ENCODE measurements around the gene OXCT2.
"Not testable (repeated sequence)": the region's sequence is repeated elsewhere in the genome, so short reads cannot be mapped to it uniquely, and the experiment has no call there.

The OXCT2 gene

DNA sequence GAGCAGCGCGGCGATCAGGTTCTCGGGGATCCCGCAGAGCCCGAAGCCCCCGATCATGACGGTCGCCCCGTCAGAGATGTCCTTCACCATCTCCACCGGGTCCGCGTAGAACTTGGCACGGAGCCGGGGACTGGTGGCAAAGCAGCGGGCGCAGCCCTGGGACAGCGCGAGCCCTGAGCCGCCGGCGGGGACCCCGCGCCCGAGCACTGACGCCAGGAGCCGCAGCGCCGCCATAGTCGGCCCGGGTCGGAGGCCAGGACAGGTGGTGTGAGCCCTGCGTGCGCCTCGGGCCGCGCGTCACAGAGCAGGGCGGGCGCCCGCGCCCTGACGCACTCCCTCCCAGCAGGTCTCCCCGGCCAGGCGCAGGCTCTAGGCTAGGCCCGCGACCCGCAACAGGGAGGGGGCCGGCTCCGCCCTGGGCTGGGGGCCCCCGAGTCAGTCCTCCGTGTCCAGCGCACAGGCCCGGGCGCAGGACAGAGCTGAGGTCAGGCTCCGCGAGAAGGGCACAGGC lies at the start of gene OXCT2:
OXCT2 (minus strand) TSS at position 327 of the 511 bp plus-strand sequence; CDS start at position 234, 93 bp downstream.
- DNase-seq (ENCODE audit: low spot score): not testable (repeated sequence)

DNA sequence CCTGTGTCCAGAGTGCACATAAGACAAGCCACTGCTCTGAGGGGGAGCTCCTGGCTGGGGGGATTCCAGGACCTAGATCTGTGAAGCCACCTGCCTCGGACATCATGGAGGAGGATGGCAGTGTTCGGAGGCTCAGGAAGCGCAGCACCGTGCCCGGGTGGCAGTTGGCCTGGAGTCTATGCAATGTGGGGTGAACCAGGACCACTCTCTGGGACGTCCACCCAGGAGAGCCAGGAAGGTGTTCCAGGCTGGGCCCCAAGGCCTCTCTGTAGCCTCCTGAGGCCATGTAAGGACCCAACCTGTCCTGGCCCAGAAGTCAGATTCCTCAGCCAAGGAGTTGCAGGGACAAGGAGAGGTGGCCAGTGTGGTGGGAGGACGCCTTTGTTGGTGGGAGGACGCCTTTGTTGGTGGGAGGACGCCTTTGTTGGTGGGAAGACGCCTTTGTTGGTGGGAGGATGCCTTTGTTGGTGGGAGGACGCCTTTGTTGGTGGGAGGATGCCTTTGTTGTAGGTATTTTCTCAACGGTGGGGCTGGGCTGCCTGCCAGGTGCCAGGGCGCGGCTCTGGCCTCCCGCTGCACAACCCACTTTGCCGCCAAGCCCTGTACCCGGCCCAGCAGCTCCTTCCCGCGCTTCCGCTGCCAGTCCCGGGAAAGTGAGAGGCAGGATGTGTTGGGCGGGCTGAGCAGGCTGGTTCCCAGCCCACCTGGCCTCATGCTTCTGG lies 48.1 kb upstream of the OXCT2 start:
- DNase-seq (ENCODE audit: low spot score): peak; percentile 34

DNA sequence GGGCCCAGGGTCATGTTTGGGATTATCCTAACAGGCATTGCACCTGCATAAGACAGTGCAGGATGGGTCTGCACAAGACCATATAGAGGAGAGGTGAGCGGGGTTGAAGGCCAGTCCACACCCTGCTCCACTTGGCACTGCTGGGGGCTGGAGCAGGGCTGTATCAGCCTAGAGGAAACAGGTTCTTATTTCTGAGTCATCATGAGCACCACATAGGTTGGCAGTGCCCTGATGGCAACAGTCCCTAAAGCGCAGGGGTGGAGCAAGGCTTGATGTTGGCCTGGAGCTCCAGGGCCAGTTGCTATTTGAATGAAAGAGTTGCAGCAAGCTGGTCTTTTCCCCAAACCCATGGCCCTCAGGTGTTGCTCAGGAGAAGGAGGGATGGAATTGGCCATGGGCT lies 47.3 kb upstream of the OXCT2 start:
- DNase-seq (ENCODE audit: low spot score): peak; percentile 43

DNA sequence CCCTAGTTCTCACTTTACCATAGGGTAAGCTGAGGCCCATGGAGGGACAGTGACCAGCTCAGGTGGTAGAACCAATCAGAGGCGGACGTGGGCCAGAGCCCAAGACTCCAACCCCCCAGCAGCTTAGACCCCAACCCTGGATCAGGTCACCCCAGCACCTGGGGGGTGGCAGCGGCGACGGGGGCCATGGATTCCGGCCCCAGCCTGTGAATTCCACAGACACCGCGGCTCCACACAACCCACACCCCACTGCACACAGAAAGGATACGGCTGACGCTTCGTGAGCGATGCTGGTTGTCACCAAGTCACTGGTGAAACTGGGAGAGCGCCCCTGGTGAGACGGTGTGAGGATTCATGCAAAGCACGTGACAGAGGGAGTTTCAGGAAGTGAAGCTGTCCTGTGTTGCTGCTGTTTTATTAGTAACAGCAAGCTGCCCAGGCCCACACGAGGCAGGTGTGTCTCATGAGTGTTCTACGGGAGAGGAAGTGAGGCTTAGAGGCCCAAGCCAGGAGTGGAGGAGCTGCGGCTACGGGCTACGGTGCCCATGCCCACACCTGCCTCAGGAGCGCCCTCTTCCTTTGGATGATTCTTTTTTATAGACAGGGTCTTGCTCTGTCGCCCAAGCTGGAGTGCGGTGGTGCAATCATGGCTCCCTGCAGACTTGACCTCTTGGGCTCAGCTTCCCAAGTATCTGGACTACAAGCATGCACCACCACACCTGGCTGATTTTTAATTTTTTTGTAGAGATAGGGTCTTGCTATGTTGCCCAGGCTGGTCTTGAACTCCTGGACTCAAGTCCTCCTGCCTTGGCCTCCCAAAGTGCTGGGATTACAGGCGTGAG lies 46.2 kb upstream of the OXCT2 start:
- DNase-seq (ENCODE audit: low spot score): peak; percentile 86

DNA sequence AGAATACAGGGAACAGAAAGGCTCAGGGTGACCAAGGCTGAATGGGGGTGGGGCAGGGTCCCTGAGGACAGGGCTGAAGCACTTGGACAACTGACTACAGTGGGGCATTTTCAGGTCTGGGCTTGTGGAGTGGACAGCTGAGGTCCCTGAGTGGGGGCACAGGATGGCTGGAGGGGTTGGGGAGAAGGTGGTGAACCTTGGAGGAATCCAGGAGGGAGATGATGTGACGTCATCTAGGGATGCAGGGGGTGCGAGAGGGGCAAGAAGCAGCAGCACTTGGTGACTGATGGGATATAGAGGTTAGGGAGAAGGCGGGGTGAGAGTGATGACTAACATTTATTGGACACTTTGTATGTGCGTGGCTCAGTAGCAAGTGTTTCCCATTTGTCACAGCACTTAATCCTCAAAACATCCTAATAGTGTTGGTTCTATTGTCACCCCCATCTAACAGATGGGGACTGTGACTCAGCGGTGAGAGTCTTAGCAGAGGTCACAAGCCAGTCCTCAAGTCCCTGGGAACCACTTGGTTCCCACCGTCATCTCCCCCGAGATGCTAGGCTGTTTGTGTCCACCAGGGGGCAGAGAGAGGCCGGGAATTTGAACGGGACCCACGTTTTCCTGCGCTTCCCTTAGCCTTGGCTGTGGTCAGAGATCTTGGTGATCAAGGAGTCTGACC lies 45.4 kb upstream of the OXCT2 start:
- DNase-seq (ENCODE audit: low spot score): peak; percentile 83

DNA sequence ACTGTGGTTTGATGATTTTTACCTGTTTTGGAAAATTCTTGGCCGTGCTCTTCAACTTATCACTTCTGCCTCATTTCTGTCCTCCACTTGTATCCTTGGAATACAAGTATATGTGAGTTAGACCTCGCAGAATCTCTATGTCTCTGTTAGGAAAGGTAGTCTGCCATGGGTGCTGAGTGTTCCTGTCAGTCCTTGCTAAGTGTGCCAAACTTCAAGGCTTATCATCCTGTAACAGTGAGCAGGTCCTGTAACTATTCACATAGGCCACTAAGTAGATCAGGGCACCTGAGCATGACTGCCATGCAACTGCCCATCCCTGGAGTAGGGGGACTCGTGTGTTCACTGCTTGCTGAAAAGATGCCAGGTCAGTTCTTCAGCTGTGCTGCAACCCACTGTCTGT lies 41.8 kb upstream of the OXCT2 start:
- DNase-seq (ENCODE audit: low spot score): no peak

DNA sequence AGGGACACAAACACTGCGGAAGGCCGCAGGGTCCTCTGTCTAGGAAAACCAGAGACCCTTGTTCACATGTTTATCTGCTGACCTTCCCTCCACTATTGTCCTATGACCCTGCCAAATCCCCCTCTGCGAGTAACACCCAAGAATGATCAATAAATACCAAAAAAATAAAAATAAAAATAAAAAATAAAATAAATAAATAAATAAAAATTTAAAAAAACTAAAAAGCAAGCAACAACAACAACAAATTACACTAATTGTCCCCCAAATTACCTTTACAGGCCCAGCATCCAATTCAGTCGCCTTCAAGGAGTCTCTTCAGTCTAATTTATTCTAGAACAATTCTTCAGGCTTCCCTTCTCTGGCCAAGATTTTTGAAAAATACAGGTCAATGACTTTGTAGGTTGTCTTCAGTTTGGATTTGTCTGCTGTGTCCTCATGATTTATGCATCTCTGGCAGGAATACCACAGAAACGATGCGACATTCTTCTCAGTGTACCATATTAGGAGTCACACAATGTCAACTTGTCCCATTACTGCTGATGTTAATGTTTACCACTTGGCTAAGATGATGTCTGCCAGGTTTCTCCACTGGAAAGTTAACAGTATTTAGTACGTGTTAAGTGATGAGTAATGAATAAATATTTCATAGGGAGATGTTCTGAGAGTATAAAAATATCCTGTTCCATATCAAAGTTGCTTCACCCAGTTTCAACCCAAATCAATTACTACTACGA lies 37.8 kb upstream of the OXCT2 start:
- no peak for DNase-seq (ENCODE audit: low spot score)

DNA sequence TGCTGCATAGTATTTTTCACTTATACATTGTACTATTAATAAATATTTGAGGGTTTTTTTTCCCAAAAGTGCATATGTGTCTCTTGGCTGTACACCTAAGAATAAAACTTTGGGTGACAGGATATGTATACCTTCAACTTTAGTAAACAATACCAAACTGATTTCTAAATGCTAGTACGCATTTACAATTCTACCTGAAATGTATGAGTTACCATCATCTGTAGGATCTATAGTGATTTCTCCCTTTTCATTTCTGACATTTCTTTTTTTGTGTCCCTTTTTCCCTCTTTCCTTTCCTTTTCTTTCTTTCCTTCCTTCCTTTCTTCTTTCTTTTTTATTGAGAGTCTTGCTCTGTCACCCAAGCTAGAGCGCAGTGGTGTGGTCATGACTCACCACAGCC lies 34.2 kb upstream of the OXCT2 start:
- DNase-seq (ENCODE audit: low spot score): no peak

DNA sequence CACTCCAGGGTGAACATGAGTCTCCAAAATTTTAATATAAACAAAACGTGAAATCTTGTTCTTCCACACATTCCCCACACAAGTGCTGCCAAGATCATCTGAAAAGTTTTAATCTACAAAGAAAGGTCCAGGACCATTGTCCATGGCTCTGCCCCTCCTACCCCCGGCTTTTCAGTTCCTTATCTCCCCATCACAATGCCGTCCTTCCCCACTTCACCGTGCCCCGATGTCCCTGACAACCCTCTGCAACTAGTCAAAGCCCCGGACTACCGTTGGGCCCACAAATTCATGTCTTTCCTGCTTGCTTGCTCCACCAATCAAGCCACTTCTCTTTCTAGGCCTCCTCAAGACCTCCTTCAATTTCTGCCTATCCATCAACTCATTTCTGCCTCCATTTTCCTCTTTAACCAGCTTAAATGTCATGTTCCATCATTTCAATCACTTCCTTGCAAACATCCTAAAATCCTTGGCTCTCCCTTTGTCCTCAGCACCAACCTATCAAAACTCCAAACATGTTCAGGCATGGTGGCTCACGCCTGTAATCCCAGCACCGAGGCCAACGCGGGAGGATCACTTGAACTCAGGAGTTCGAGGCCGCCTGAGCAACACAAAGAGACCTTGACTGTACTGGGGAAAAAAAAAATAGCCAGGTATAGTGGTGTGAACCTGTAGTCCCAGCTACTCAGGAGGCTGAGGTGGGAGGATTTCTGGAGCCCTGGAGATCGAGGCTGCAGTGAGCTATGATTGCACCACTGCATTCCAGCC lies 31.5 kb upstream of the OXCT2 start:
- no peak for DNase-seq (ENCODE audit: low spot score)

DNA sequence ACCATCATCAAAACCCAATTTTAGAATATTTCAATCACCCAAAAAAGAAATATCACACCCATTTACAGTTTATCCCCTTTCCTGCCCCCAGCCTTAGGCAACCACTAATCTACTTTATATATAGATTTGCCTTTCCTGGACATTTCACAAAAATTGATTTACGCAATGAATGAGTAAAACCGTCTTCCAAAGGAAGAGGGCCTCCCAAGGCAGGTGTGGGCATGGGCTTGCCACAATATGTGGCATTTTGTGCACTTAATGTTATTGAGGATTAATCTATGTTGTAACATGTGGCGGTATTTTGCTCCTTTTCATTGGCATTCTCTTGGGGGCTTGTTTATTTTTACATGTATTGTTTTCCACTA lies 29.3 kb upstream of the OXCT2 start:
- DNase-seq (ENCODE audit: low spot score): no peak

DNA sequence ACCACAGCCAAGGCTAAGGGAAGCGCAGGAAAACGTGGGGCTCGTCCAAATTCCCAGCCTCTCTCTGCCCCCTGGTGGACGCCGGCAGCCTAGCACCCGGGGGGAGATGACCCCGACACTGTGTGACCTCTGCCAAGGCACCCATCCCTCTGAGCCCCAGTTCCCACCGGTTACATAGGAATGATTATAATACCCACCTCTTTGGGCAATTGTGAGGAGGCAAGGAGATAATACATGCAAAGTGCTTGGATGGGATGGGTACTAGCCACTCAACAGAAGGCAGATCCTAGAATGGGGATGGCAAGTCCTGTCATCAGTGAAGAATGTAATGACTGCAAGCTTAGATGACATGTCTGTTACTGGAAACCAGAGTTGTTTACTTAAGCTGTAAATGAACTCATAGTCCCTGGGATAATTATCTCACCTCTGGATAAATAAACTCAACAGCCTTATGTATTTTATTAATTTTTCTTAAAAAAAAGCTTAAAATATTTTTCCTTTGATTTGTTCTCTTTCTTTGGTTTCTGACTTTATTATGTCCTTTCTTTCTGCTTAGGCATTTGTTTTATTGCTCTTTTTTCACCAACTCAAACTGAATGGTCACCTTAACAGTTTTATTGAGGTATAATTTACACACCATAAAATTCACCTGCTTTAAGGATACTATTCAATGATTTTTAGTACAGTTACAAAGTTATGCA lies 28.8 kb upstream of the OXCT2 start:
- DNase-seq (ENCODE audit: low spot score): peak; percentile 79

DNA sequence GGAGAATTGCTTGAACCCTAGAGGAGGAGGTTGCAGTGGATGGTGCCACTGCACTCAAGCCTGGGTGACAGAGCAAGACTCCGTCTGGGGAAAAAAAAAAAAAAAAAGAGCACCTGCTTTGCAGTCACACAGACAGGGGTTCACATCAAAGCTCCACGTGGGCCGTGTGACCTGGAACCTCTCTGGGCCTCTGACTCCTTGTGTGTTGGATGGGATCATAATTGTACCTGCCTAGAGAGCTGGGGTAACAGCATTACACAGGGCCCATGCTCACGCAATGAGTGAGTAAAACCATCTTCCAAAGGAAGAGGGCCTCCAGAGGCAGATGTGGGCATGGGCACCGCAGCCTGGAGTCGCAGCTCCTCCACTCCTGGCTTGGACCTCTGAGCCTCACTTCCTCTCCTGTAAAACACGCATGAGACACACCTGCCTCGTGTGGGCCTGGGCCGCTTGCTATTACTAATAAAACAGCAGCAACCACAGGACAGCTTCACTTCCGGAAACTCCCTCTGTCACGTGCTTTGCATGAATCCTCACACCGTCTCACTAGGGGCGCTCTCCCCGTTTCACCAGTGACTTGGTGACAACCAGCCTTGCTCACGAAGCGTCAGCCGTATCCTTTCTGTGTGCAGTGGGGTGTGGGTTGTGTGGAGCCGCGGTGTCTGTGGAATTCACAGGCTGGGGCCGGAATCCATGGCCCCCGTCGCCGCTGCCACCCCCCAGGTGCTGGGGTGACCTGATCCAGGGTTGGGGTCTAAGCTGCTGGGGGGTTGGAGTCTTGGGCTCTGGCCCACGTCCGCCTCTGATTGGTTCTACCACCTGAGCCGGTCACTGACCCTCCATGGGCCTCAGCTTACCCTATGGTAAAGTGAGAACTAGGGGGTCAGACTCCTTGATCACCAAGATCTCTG lies 28.0 kb upstream of the OXCT2 start:
- DNase-seq (ENCODE audit: low spot score): peak; percentile 95

DNA sequence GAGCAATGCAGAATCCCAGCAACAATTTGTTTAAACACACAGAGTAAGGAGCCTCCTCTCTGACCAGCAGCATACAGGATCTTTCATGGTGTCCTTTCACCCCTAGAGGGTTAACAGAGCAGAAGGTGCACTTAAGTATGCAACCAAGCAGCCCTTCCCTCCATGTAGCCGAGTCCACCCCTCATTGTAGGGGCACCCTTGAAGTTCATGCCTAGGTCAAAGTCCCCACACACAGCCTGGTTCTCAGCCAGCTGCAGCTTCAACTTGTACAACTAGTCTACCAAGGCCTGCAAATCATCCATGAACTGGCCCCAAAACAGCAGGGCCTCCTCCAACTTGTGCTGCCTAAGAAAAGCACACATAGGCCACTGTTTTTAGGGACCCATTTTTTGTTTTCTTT lies 24.5 kb upstream of the OXCT2 start:
- DNase-seq (ENCODE audit: low spot score): no peak

DNA sequence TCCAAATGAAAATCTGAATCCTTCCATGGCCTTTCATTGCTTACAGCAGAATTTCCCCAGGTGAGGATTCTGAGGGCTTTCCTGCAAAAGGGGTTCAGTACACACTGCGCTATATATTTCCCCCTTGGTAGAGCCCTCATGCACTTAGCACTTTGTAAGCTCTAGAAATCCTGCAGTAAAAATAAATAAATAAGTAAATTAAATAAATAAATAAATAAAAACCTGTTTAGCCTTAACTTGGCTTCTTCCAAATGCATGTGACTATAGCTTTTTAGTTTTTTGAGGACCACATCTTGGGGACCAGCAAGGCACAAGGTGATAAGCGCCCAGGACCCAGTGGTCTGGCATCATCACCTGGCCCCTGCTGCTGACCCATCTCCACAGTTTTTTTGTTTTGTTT lies 20.7 kb upstream of the OXCT2 start:
- DNase-seq (ENCODE audit: low spot score): no peak

DNA sequence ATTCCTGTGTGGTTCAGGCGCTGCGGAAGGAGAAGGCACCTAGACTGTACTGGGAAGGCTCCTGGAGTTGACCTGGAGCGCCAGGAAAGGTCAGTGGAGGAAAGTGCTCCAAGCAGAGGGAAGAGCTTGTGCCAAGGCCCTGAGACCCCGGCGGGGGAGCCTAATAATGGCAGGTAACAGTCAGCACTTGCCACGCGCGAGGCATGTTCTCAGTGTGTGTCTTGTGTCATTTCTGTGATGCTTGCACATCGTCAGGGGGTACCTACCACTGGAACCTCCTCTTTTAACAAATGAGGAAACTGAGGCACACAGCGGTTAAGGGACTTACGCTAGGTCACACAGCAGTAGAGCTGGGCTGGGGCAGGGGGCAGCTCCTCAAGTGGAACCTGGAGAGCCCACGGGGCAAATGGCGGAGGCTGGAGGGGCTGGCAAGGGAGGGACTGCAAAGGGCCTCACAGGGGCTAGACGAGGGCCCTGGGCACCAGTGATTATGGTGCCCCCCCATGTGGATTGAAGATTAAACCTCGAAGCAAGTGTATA lies 18.5 kb upstream of the OXCT2 start:
- DNase-seq (ENCODE audit: low spot score): no peak

DNA sequence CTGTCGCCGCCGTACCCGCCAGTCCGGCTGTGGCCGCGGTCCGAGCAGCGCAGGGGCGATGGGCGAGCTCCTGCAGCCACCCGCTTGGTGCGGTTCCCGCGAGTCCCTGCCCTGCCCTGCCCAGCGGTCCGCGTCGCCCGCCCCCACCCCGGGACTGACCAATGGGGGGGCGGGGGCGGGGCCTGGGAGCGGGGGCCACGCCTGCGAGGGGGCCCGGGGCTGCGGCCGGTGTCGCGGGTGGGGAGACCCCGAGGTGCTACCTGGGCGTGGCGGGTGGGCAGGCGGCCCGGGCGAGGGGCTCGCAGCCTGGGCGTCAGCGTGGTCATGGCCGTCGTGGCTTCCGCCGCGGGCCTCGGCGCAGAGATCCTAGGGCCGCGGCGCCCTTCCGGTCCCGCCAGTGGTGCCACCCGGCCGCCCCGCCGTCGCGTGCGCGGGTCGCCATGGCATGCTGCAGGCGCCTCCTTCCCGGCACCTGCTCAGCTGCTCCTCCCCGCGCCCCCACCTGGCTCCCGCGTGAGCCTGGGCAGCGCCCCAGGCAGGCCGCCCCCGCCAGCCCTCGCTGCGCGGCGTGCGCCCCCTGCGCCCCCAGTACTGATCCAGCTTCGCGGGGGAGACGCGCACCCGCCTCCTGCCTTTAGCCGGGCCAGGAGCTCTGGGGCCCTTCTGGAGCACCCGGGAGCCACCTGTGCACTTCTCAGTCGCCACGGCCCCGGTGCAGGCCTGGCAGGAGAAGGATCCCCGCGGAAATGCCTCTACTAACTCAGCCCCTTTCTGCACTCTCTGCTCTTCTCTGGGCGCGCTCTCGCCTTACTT lies 17.8 kb upstream of the OXCT2 start, which contains the start of gene BMP8B:
BMP8B (minus strand) TSS at position 108 of the 813 bp plus-strand sequence. CDS start 380 bp downstream, outside the sequence.
- peak; percentile 74 for DNase-seq (ENCODE audit: low spot score)

DNA sequence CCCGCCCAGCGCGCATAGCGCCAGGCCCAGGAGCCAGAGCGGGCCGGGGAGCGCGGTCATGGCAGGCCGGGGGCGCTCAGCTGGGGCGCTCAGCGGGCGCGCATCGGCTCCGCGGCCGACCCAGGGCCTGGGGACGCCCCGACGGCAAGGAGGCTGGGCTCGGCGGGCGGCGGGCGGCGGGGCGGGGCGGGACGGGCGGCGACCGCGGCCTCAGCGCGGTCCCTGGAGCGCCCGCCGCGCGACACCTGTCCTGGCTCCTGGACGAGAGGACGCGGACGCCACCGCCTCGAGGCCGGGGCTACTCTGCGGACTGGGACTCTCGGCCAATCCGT lies 17.2 kb upstream of the OXCT2 start:
- no peak for DNase-seq (ENCODE audit: low spot score)

DNA sequence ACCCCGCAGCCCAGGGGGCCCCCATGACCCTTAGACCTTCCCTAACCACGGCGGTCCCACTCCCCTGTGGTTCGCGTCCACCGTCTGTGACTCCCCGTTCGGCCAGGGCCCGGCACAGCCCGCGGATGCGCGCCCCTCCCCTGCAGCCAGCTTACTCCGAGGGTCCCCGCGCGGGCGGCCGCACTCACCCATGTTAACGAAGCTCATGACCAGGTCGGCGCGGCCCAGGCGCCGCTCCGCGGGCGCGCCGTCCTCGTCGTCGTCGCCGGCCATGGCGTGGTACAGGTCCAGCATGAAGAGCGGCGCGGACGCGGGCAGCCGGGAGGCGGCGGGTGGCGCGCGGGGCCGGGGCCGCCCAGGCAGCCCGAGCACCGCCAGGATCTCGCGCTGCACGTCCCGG lies 16.8 kb upstream of the OXCT2 start:
- not testable (repeated sequence) for DNase-seq (ENCODE audit: low spot score)
